NCI-H345 treated with DMSO at 0.1 percent for 48 hours (cell line): ENCODE data around the gene KCNQ1.

Source experiments
- DNase-seq: peaks from one replicate; lab custom pipeline; 2025; ENCODE audit not compliant: unreplicated experiment; lab: John Stamatoyannopoulos, UW

Gene KCNQ1

DNA sequence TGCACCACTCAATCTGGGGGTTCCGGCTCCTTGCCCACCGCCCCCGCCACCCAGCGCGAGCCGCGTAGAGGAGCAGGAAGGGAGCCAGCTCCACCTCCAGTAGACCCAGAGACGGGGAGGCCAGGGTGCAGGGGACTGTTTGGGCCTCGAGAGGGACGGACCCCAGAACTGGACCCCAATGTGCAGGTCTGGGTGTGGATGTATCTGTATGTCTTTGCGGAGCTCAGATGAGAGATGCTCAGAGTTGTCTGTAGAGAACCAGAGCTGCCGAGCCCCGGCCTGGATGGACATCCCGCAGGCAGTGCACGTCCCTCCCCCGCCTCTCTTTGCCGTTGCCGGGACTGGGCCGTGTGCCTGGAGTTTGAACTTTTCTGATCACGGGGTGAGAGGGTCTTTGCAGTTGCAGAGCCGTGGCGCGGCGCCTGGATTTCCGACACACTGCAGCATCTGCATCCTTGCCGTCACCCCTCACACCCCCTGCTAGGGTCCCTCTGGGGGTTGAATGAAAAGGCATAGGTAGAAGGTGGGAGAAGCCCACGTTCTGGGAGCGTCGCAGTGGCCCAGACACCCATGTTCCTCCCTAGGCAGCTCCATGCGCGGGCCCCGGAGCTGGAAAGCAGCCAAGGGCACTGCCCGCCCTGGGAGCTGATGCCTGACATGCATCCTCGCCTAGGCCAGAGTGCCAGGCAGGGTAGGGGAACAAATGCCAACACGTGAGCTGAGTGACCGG lies 105.2 kb downstream of the KCNQ1 start:
- DNase-seq = no peak

DNA sequence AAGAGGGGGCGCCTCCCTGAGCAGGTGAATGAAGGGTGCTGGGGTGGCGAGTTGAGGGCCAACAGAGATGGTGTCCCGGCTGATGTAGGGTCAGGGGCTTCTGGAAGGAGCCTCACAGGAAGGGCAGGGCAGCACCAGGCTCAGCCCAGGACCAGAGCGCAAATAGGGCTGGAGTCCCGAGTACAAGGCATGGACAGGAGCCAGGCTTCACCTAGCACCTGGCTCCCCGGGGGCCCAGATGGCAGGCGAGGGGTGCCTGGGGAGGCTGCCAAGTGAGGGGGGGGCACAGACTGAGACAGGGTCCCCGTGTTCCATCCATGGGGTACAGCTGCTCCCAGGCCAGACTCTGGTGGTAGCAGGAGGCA lies 105.8 kb downstream of the KCNQ1 start:
- DNase-seq = no peak

DNA sequence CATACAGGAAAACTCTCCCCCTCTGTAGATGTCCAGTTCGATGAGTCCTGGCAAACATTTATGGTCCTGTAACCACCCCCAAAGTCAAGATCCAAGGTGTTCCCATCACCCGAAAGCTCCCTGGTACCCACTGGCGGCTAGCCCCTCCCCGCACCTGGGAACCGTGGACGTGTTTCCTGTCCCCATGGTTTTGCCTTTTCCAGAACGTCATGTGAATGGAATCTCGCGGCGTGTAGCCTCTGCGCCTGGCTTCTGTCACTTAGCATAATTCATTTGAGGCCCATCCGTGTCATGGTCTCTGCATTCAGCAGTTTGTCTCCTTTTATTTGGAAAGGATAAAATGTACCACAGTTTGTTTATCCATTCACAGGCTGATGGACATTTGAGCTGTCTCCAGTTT lies 106.3 kb downstream of the KCNQ1 start:
- no peak for DNase-seq

DNA sequence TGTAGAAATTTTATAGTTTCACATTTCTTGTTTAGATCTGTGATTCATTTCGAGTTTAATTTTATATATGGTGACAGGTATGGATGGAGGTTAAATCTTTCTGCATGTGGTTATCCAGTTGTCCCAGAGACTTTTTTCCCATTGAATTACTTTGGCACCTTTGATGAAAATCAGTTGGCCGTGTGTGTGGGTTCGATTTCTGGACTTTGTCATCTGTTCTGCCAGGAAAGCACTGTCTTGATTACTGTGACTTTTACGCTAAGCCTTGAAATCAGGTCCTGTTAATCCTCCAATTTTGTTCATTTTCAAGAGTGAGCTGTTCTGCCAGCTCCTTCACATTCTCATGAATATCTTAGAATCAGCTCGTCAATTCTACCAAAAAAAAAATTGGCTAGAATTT lies 107.4 kb downstream of the KCNQ1 start:
- no peak for DNase-seq

DNA sequence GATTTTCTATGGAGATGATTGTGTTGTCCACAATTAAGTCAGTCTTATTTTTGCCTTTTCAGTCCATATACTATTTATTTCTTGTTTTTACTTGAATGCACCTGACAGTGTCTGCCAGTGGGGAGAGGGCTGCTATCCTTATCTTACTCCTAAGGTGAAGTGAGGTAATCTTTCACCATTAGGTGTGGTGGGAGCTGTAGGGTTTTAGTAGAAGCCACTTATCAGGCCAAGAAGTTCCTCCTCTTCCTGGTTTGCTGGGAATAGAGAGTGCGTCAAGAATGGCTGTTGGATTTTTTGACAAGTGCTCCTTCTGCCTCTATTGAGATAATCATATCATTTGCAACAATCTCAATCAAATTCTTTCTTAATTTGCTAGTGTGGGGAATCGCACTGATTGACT lies 108.4 kb downstream of the KCNQ1 start:
- DNase-seq = no peak

DNA sequence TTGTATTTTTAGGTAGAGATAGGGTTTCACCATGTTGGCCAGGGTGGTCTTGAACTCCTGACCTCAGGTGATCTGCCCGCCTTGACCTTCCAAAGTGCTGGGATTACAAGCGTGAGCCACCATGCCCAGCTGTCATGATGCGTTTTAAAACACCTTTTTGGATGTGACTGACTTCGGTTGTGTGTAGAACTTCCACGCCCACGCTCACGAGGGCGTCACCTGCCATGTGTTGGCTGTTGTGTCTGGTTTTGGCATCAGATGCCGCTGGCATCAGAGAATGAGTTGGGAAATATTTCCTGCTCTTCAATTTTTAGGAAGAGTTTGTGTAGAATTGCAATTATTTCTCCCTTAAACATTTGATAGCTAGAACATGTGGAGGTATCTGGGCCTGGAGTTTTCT lies 109.1 kb downstream of the KCNQ1 start:
- DNase-seq = no peak

DNA sequence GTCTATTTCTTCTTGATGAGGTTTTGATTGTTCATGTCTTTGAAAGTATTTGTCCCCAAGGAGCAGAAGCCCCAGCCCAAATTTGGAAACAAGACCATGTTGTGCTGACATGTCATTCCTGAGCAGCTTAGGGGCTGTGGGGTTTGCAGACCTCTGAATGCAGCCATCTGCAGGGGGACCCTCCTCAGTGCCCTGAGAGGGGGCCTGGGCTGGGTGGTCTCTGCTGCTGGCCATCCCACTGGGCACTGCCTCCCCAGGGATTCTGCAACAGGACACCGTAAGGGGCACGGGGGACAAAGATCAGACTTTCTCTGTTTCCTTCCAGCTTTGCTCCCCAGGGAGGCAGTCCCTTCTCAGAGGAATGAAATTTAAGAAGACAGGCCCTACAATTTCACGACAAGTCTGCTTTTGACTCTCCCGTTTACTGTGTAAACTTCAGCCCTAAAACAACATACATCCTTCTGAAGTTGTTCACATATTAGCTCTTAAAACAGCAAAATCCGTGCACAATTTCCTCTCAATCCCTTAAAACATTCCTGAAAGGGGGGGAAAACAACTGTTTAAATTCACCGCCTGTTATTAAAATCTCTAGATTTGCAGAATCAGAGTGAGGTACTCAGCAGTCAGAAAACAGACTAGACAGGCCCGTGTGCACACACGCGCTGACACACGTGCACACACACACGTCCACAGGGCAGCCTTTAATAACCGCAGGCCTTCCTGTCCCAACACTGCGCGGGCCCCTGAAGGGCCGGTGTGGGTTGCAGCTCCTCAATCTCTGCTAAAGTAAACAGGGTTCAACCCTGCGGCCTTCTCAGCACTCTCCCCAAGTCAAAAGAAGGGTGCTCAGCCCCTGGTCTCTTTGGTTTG lies 109.8 kb downstream of the KCNQ1 start:
- no peak for DNase-seq

DNA sequence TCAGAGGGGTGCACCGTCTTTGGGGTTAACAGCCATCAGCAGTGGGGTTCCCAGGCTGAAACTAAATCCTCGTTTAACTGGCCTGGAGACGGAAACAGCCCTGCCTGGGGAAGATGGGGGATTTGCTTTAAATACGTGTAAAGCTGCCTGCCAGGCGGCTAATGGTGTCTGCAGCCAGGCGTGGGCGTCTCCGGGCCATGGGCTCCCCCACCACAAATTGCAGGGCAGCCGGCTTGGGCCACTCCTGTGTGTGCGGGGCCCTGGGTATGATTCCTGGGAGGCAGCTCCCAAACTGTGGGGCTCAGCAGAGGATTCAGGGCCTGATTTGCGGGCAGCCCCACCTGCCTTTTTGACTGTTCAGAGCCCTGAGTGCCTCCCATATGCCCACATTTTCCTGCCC lies 110.5 kb downstream of the KCNQ1 start:
- no peak for DNase-seq

DNA sequence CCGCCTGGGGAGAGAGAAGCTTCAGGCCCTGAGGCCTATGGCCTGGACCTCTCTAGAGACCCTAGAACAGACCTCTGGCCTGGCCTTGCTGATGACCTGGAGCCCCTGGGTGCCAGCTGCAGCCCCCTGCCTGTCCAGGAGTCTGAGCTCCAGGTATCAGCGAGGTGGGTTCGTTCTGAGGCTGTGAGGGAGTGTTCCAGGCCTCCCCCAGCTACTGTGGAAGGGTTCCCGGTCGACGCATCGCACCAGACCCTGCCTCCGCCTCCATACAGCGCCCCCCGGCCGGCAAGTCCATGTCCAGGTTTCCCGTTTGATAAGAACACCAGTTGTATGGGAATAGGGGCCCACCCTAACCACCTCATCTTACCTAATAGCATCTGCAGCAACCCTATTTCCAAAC lies 111.1 kb downstream of the KCNQ1 start:
- DNase-seq = no peak

DNA sequence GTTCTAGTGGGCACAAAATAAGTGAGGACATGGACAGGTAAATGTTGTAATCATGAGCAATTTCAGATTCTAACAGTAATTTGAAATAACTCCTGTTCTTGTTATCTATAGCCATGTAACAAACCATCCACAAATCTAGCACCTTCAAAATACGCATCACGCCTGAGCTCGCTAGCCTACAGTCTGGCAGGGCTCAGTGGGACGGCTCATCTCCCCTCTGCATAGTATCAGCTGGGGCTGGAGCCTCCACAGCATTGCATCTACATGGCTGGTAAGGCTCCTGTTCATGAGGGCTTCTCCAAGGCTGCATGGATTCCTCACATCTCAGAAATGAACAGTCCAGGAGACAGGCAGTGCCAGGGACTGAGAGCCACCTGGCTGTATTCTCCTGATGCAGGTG lies 112.6 kb downstream of the KCNQ1 start:
- DNase-seq = no peak

DNA sequence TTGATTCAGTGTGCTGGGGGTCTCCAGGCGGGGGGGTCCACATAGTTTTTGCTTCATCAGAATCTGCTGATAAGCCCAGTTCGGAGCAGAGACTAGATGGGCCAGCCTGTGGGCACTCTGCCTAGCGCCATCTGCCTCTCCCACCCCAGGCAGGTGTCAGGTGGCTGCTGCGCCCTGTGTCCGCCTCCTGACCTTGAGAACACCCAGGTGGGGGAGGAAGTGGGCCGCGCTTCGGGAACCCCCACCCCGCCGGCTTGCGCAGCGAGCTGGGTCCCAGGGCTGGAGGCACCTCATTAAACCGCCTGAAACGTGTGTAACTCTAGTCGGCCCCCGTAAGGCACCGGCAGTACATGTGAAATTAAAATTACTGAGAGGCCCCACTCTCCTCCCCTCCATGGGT lies 113.6 kb downstream of the KCNQ1 start:
- DNase-seq = no peak

DNA sequence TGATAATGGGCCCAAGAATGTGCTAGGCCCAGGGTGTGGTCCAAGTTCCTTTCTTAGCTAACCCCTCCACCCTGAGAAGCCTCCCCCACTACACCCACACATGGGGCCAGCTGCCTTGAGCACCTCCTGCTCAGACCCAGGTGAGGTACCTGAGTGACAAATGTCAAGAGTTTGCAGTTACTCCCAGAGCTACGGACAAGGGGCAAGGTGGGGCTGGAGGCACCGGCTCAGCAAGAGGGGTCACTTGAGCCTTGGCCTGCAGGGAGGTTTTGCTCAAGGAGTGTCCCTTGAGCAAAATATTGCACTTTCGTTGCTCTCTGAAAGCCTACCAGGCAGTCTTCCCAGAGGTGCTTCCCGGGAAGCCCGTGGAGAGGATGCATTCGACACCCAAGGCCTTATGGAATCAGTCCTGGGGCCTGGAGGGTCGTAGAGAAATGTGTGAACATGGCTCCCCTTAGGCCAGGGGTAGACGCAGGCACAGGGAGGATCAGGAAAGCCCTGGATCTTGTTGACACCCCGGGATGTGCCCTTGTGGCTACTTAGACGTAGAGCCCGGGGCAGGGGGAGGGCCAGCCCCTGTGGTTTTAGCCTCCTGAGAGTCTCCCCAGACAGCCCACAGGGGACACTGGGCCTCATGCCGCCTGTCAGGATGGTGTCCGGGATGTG lies 114.2 kb downstream of the KCNQ1 start:
- DNase-seq = no peak

DNA sequence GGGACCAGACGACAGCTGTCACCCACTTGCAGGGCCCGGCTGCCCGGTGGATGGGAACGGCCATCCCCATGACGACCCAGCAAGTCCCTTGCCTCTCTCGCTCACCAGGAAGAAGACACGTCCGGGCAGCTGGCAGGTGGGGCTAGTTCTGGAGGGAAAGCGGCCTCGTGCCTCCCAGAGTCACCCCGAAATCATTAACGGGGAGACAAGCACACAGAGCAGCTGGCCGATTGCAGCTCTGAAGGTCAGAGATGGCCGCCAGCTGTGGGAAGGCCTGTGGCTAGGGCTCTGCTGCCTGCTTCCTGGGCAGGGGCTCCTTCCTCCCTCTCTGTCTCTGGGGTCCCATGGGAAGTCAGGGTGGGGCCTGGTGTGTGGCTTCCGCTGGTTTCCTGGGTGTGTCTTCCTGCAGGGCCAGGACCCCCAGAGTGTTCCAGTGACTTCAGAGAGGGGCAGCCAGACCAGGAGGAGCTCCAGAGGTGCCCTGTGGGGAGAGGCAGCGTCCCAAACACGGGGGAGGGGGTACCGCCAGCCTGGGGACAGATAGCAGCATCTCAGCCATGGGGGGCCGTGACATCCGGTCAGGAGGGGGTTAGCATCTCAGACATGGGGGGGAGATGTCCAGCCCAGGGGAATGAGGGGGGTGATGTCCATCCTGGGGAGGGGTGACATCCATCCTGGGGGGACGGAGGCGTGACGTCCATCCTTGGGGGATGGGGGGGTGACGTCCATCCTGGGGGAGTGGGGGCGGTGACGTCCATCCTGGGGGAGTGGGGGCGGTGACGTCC lies 114.9 kb downstream of the KCNQ1 start:
- no peak for DNase-seq

DNA sequence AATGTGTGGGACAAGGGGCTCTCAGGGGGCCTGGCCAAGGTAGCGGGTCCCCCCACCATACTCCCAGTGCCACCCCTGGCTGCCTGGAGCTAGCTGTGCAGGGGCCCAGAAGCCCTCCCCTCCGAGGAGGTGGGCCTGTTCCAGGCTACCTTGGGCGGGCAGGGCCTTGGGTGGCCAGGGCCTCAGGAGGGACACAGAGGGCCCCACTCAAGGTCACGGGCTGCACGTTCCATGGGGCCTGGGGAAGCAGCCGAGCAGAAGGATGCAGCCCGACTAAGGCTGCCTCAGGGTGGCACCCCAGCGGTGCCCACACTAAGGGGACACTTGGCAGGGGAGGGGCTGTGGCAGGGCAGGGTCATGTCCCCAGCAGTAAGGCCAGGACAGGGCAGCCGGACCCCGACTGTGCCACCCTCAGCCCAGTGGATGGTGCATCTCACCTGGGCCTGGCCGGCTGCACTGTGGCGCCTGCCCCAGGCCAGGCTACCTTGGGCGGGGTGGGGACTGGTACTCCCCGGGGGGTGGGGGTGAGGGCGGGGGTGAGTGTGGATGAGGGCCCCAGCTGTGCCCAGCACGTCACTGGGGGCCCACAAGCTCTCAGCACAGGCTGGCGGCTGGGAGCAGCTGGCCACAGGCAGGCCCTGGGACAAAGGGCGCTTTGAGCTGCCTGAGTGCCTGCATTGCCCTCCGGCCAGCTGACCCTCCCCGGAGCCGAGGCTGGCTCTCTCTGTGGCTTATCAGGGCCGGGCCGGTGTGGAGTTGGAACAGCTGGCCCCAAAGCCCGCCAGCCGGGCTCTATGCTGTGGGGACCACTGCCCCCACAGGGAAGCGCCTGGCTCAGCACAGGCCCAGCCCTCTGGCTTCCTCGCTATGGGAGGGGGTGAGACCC lies 117.1 kb downstream of the KCNQ1 start:
- no peak for DNase-seq

DNA sequence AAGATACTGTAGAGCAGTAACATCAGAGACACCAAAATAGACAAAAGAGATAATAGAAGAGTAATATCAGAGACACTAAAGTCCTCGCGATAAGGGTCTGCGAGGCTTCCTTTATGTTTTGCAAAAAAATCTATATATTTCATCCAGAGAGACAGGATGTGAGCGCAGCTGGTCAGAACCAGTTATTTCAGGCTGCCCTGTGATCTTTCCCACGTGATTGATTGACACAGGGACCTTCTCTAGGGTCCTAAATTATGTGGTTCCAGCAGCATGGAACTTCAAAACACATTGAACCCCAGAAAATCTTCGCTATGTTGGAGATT lies 118.0 kb downstream of the KCNQ1 start:
- DNase-seq = no peak

DNA sequence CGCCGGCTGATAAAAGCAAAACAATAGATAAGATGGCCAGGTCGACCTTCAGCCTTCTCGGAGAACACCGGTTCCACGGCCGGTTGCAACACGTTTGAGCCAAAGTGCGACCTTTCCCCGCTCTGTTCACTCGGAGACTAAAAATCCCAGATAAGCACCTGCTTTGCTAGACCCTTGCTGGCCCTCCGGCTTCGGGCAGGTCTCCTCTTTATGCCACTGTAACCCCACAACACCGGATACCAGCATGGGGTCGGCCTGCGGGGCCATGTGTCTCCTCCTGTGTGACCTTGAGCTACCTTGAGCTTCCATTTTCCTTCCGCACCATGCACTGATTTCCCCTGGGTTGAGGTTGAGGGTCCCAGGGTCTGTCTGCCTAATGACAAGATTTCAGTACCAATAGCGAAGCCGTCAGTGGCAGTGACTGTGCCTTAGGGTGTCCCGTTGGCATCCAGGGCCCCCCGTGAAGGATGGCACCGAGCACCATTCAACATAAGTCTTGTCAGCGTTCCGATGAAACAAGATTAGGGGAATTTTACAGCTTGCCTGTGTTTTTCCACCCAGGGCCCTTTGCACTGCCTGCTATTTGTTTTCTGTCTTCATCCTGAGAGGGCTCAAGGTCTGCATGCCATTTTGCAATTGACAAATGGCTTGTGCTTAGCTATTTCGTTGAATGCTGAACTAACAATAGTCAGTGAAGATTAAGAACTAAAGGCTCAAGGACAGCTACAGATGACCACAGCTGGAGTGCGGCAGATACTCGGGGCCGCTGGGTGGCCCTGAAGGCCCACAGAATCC lies 118.6 kb downstream of the KCNQ1 start:
- no peak for DNase-seq

DNA sequence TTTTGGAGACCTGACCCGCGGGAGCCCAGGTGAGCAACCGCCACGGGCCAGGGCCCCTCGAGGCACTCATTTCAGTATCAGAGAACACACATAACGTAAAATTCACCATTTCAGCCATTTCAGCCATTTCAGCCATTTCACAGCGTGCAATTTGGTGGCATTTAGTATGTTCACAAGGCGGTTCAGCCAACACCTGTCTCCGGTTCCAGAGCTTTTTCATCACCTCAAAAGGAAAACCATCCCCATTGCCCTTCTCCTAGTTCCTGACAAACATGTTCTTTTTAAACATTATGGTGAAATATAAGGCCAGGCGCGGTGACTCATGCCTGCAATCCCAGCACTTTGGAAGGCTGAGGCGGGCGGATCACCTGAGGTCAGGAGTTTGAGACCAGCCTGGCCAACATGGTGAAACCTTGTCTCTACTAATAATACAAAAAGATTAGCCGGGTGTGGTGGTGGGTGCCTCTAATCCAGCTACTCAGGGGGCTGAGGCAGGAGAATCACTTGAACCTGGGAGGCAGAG lies 119.3 kb downstream of the KCNQ1 start:
- DNase-seq = no peak

DNA sequence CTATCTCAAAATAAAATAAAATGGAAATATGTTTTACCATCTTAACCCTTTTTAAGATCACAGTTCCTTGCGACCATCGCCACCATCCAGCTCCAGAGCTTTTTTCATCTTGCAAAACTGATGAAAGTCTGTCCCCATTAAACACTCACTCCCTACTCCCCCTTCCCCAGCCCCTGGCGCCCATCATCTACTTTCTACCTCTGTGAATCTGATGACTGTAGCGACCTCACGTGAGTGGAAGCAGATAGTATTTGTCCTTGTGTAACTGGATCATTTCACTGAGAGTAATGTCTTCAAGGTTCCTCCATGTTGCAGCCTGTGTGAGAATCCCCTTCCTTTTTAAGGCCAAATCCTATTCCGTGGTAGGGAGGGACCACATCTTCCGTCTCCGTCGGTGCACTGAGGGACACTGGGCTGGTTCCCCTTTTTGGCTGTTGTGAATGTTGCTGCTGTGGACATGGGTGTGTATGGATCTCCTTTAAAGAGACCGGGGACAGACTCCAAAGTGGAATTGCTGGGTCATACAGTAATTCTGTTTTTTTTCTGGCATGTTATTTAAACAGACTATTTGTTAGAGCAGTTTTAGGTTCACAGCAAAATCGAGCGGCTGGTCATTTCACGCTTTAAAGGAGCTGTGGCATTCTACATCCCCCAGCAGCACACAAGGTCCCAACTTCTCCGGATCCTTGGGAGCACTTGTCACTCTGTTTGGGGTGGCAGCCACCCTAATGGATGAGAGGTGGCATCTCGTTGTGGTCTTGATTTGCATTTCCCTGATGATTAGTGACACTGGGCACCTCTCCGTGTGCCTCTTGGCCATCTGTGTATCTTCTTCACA lies 120.0 kb downstream of the KCNQ1 start:
- no peak for DNase-seq
